GM20431 (cell line): ENCODE measurements around the gene UCHL1.

Source experiments
- in situ Hi-C: fragments of 300-500 bp; cut with MseI, MboI; formaldehyde crosslinking; loops from one replicate; pipeline ENCODE4 v1.15.0; 2020; ENCODE audit warnings: low sequenced_read_pairs; ENCODE audit not compliant: unreplicated experiment

Gene UCHL1

GRCh38 chr4:41256740-41257256, at the start of gene UCHL1:
UCHL1 (plus strand) TSS chr4:41256928; CDS start chr4:41256977, 49 bp downstream.
- in situ Hi-C loops = no loop called here

GRCh38 chr4:41207291-41207831, 49.4 kb upstream of the UCHL1 start:
- in situ Hi-C loops = no loop called here

- in situ Hi-C loops = no loop called here
Measured at GRCh38 chr4:41209187-41209586, 47.5 kb upstream of the UCHL1 start.

GRCh38 chr4:41209901-41210300, 46.8 kb upstream of the UCHL1 start:
- in situ Hi-C loops = loop anchor here (10.0 kb wide), 1 partner anchor 225 kb away; no protein-coding TSS in a partner anchor

GRCh38 chr4:41211951-41212615, 44.6 kb upstream of the UCHL1 start:
- in situ Hi-C loops = loop anchor here (10.0 kb wide), 1 partner anchor 227 kb away; no protein-coding TSS in a partner anchor

GRCh38 chr4:41212616-41213203, 44.0 kb upstream of the UCHL1 start:
- in situ Hi-C loops = loop anchor here (10.0 kb wide), 1 partner anchor 228 kb away; no protein-coding TSS in a partner anchor

GRCh38 chr4:41213625-41214135, 43.0 kb upstream of the UCHL1 start:
- in situ Hi-C loops = loop anchor here (10.0 kb wide), 1 partner anchor 229 kb away; no protein-coding TSS in a partner anchor

GRCh38 chr4:41214136-41214824, 42.4 kb upstream of the UCHL1 start, which contains the start of gene APBB2:
APBB2 (minus strand) TSS chr4:41214542; CDS start chr4:41033254, 181,288 bp downstream.
- in situ Hi-C loops = loop anchor here (10.0 kb wide), 1 partner anchor 229 kb away; no protein-coding TSS in a partner anchor

- in situ Hi-C loops = loop anchor here (10.0 kb wide), 1 partner anchor 230 kb away; no protein-coding TSS in a partner anchor
Measured at GRCh38 chr4:41214825-41215146, 41.9 kb upstream of the UCHL1 start.

GRCh38 chr4:41215155-41215554, 41.6 kb upstream of the UCHL1 start:
- in situ Hi-C loops = loop anchor here (10.0 kb wide), 1 partner anchor 230 kb away; no protein-coding TSS in a partner anchor

- in situ Hi-C loops = loop anchor here (10.0 kb wide), 1 partner anchor 231 kb away; no protein-coding TSS in a partner anchor
Measured at GRCh38 chr4:41215969-41216293, 40.8 kb upstream of the UCHL1 start.

GRCh38 chr4:41216294-41217019, 40.3 kb upstream of the UCHL1 start:
- in situ Hi-C loops = loop anchor here (10.0 kb wide), 1 partner anchor 232 kb away; no protein-coding TSS in a partner anchor

- in situ Hi-C loops = loop anchor here (10.0 kb wide), 1 partner anchor 232 kb away; no protein-coding TSS in a partner anchor
Measured at GRCh38 chr4:41217020-41217333, 39.8 kb upstream of the UCHL1 start.

GRCh38 chr4:41217374-41217773, 39.4 kb upstream of the UCHL1 start:
- in situ Hi-C loops = loop anchor here (10.0 kb wide), 1 partner anchor 233 kb away; no protein-coding TSS in a partner anchor

GRCh38 chr4:41218703-41219102, 38.0 kb upstream of the UCHL1 start:
- in situ Hi-C loops = loop anchor here (10.0 kb wide), 1 partner anchor 234 kb away; no protein-coding TSS in a partner anchor

GRCh38 chr4:41219421-41219950, 37.2 kb upstream of the UCHL1 start:
- in situ Hi-C loops = loop anchor here (10.0 kb wide), 1 partner anchor 235 kb away; no protein-coding TSS in a partner anchor

- in situ Hi-C loops = no loop called here
Measured at GRCh38 chr4:41221850-41222645, 34.7 kb upstream of the UCHL1 start.

- in situ Hi-C loops = no loop called here
Measured at GRCh38 chr4:41227902-41228301, 28.8 kb upstream of the UCHL1 start.
